AG04449 (cell line): Measurements from ENCODE around the gene SLC6A12.

Experiments
- CTCF ChIA-PET: fragments of 350-600 bp; formaldehyde crosslinking; extraction: SDS; loops from one replicate; lab custom pipeline; 2021; ENCODE audit warnings: antibody characterized with exemption; lab: Yijun Ruan, JAX
- POLR2A ChIA-PET: fragments of 400-600, 350-600 bp; formaldehyde crosslinking; extraction: SDS; loops from one replicate; lab custom pipeline; 2020; ENCODE audit warnings: antibody characterized with exemption, inconsistent platforms; lab: Yijun Ruan, JAX
- DNase-seq: peaks from one replicate; pipeline ENCODE4 v3.0.0-alpha.2; 2010; ENCODE audit warnings: low read depth, low spot score
- H3K4me3 ChIP-seq: 2 replicates; pipeline ENCODE4 v1.5.1; 2011; ENCODE audit warnings: low read depth, mild to moderate bottlenecking, control low read depth, low read length
- TF ChIP-seq, protein P1 (sequence below): IDR thresholded peaks from one replicate; pipeline ENCODE4 v1.5.1; 2011; ENCODE audit warnings: mild to moderate bottlenecking, moderate library complexity, low read length, control low read depth, inconsistent platforms; ENCODE audit not compliant: insufficient read depth; ENCODE audit errors: missing control alignments

SLC6A12 gene

DNA sequence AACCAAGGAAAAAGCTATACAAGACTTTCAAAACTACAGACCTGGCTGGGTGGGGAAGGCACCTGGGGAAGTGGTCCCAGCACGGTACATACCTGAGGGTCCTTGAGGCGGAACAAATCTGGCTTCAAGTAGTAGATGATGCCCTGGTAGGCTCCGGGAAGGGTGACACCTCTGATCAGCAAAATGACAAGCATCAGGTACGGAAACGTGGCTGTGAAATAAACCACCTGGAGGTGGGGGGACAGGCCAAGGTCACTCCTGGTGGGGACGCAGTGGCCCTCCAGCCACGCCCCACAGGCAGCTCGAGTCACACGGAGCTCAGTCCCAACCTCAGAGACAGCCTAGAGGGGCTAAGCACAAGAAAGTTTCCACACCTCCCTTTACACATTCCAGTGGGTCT is 15.3 kb downstream of the SLC6A12 start:
- TF ChIP-seq, protein P1, sequence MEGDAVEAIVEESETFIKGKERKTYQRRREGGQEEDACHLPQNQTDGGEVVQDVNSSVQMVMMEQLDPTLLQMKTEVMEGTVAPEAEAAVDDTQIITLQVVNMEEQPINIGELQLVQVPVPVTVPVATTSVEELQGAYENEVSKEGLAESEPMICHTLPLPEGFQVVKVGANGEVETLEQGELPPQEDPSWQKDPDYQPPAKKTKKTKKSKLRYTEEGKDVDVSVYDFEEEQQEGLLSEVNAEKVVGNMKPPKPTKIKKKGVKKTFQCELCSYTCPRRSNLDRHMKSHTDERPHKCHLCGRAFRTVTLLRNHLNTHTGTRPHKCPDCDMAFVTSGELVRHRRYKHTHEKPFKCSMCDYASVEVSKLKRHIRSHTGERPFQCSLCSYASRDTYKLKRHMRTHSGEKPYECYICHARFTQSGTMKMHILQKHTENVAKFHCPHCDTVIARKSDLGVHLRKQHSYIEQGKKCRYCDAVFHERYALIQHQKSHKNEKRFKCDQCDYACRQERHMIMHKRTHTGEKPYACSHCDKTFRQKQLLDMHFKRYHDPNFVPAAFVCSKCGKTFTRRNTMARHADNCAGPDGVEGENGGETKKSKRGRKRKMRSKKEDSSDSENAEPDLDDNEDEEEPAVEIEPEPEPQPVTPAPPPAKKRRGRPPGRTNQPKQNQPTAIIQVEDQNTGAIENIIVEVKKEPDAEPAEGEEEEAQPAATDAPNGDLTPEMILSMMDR = no peak
- ChIA-PET POLR2A (no interaction called here), CTCF (interaction anchor here (4.3 kb wide), 1 partner anchor 10 kb away, joined by 32 read pairs; no protein-coding TSS in a partner anchor)
- H3K4me3 ChIP-seq = no peak overlapping the region
- no peak for DNase-seq

- no peak for DNase-seq
- ChIA-PET CTCF (interaction anchor here (4.3 kb wide), 1 partner anchor 9 kb away, joined by 32 read pairs; no protein-coding TSS in a partner anchor), POLR2A (no interaction called here)
- TF ChIP-seq, protein P1 = no peak
- H3K4me3 ChIP-seq = no peak overlapping the region
Observed at GRCh38 chr12:197911-198695, 15.9 kb downstream of the SLC6A12 start.

DNA sequence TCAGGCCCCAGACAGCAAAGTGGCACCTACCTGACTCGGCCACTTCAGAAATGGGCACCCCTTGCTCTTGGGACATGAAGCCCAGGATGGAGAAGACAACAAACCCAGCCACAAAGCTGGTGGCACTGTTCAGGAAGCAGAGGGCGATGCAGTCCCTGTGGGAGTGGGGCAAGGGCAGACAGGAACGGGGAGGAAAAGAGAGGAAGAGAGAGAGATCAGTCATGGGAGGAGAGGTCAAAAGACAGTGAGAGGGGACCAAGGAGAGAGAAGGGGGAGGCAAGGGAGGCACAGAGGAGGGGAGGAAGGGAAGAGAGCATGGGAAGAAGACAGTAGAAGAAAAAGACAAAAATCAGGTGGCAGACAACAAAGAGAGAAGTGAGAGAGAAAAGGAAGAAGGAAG is 16.6 kb downstream of the SLC6A12 start:
- POLR2A ChIA-PET = no interaction called here
- DNase-seq = no peak
- no peak overlapping the region for H3K4me3 ChIP-seq
- TF ChIP-seq, protein P1 = no peak
- CTCF ChIA-PET = no interaction called here

DNA sequence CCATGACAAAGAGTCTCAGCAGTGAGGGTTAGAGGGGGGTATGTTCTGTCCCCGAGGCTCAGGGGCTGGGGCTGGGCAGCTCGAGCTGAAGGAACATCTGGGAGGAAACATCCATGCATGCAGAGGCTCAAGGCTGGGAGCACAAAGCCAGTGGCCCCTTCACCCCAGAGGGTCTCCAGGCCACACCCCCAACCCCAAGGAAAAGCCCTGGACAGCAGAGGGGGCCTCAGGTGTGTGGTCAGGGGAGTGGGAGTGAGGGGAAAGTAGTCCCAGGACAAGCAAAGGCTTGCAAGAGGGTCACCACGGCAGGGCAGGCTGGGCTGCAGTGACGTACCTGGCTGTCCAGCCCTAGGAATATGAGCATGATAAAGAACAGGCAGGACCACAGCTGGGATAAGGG is 17.5 kb downstream of the SLC6A12 start:
- ChIA-PET POLR2A (no interaction called here), CTCF (no interaction called here)
- TF ChIP-seq, protein P1 = no peak
- DNase-seq = no peak
- no peak overlapping the region for H3K4me3 ChIP-seq

- ChIA-PET POLR2A (no interaction called here), CTCF (no interaction called here)
- H3K4me3 ChIP-seq = no peak overlapping the region
- TF ChIP-seq, protein P1 = no peak
- DNase-seq = no peak
Observed at GRCh38 chr12:195951-196350, 18.0 kb downstream of the SLC6A12 start.

DNA sequence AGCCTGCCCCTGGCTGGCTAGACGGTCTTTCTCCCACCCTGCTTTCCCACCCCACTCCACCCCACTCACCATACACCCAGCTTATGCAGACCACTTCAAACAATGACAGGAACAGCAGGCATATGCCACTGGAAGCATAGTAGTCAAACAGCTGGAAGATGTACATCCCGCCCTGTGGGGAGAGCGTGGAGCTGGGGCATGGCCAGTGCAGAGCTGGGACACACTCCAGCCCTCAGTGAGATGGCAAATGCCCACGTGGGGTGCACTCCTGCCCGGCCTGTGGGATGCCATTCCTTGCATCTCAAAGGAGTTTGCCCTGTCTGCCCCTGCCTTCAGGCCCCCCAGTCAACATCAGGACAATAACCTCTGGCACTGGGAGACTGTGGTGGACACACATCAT is 18.8 kb downstream of the SLC6A12 start:
- TF ChIP-seq, protein P1 = no peak
- POLR2A ChIA-PET = no interaction called here
- CTCF ChIA-PET = no interaction called here
- no peak overlapping the region for H3K4me3 ChIP-seq
- no peak for DNase-seq
